ENCODE data around the gene ZNF593OS.

Gene ZNF593OS

GRCh38 chr1:26184086-26184485, 12.5 kb upstream of the ZNF593OS start:
- no peak for DNase-seq (ENCODE audit: low read depth)

- DNase-seq (ENCODE audit: low read depth) = no peak
These were observed 10.7 kb upstream of the ZNF593OS start for GRCh38 chr1:26182383-26182696.

GRCh38 chr1:26181586-26182382, 10.2 kb upstream of the ZNF593OS start:
- no peak for DNase-seq (ENCODE audit: low read depth)

DNA sequence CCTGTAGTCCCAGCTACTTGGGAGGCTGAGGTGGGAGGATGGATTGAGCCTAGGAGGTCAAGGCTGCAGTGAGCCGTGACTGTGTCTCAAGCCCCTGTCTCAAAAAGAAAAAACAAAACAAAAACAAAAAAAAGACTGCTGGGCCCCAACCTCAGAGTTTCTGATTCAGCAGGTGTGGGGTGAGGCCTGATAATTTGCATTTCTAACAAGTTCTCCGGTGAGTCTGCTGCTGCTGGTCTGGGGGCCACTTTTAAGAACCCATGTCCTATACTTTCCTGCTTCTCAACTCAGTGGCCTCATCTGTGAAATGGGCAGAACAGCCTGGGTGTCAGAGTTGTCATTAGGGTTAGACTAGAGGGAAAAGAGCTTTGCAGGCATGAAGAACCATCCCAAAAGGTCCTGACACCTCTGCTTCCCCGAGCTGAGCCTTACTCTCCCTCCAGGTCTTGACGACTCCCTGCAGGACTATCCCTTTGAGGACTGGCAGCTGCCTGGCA, 8.4 kb upstream of the ZNF593OS start:
- no peak for DNase-seq (ENCODE audit: low read depth)

- no peak for DNase-seq (ENCODE audit: low read depth)
These were observed 5.6 kb upstream of the ZNF593OS start, which contains the start of gene CNKSR1 for GRCh38 chr1:26177182-26177684. CNKSR1 (plus strand) TSS chr1:26177491; CDS start chr1:26177548, 57 bp downstream.

DNA sequence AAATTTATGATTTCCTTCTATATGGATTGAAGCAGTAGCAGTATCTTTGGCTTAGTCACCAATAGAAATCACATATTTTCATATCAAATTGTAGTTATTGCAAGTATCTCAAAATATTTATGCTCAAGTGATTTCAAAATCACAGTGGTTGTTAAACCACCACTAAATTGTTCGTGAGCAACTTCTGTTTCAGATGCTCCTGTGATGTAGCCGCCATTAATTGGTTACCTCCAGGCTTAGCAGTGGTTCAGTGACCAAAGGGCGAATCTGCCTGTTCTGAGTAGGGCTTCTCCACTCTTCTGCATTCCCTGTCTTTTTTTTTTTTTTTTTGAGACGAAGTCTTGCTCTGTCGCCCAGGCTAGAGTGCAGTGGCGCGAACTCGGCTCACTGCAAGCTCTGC, 3.7 kb upstream of the ZNF593OS start:
- DNase-seq (ENCODE audit: low read depth) = no peak

DNA sequence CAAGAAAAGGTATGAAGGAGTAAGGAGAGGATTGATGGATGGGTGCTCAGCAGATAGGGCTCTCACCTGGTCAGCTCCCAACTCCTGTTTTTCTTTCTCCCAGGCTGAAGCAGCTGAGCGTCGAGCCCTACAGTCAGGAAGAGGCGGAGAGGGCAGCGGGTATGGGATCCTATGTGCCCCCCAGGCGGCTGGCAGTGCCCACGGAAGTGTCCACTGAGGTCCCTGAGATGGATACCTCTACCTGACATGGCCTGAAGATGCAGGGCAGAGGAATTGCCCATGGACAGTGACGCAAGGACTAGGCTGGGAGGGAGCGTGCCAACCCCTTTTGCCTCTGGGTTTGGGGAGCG, 1.2 kb downstream of the ZNF593OS start:
- DNase-seq (ENCODE audit: low read depth) = no peak

GRCh38 chr1:26169669-26170471, 1.8 kb downstream of the ZNF593OS start, which contains the start of gene ZNF593:
ZNF593 (plus strand) TSS chr1:26169908; CDS start chr1:26169984, 76 bp downstream.
- peak; percentile 81 for DNase-seq (ENCODE audit: low read depth)

DNA sequence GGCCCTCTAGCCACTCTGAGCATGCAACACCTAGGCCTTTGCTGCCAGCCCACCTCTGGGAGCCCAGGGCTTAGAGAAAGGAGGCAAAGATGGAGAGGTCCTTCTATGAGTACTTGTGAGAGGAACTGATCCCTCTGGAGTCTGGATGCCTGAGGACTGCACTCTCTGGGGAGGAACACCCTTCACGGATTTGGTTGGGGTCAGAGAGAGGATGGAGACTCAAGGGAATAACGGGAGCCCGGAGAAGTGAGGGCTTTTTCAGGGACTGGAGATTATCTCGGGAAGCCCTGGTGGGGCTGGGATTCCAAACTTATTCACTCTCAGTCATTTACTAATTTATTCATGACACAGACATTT, 2.5 kb downstream of the ZNF593OS start:
- DNase-seq (ENCODE audit: low read depth) = no peak

- DNase-seq (ENCODE audit: low read depth) = no peak
These were observed 3.0 kb downstream of the ZNF593OS start, which contains the start of gene C1orf232 for GRCh38 chr1:26168410-26169197. C1orf232 (minus strand) TSS chr1:26168963; CDS start chr1:26168499, 464 bp downstream.

- no peak for DNase-seq (ENCODE audit: low read depth)
These were observed 4.8 kb downstream of the ZNF593OS start for GRCh38 chr1:26166719-26167281.

DNA sequence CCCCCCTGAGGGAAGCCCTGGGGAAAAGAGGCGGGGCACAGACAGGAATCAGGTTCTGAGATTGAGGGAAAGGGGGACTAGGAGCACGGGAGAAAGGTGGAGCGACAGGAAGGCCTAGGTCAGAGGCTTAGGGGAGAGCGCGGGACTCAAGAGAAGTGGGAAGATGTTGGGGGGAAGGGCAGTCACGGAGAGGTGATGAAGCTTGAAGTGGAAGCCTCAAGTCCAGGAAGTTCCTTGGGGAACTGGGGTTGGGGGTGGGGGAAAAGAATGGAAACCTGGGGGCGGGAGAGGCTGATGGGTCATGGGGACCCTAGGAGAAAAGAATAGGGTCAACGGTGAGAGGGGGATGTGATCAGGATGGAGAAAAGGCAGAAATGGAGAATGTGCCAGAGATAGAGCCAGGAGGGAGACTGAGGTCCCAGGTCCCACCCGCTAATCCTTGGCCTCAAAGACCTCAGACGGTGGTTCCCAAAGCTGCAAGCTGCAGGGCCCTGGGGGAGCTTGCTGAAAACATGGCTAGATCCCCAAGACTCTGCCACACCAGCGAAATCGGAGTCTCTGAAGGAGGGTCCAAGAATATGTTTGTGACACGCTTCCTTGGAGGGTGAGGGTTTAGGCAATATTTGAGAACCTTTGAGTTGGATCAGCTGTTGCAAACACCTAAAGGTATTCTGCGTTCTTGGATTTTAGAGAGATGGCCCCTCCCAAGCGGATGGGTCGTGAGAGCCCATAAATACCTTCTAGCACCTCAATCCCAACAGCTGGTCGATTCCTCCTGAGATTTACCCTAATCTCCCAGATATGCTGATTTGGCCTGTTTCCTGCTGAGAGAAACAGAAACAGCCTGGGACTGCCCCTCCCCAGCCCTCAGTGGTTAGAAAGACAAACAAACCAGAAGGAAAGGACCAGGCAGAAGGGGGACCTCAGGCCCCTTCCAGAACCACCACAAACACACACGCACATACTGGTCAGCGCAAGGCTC, 6.5 kb downstream of the ZNF593OS start:
- no peak for DNase-seq (ENCODE audit: low read depth)

DNA sequence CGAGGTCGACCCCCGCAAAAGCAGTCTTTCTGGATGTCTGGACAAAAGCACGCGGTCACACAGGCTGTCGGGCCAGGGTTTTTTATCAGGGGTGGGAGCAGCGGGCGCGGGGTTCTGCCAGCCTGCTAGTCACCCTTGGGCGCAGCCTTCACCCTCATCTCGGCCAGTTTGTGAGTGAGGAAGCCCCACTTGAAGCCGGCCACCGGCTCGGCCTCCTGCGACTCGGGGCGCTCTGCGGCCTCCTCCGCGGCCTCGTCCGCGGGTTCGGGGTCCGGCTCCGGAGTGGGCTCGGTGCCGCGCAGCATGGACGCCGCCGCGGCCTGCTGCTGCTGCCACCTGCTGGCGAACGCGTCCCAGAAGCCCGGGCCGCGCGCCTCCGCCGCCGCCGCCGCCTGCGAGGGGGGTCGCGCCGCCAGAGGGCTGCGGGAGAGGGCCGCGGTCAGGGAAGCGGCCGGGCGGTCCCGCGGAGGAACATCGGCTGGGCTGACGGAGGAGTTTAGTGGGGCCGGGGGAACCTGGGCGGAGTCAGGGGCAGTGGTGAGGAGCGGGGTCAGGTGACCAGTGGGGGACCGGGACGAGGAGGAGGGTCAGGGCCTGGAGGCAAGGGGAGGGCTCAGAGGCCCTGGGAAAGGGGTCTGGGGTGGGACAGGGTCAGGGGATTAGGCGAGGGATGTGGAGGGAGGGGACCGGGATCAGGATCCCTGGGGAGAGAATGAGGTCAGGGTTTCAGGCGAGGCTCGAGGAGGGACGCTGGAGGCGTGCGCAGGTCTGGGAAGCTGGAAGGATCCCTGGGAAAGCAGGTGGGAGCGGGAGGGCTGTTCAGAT, 7.4 kb downstream of the ZNF593OS start:
- DNase-seq (ENCODE audit: low read depth) = no peak

GRCh38 chr1:26163684-26164035, 8.0 kb downstream of the ZNF593OS start:
- DNase-seq (ENCODE audit: low read depth) = no peak

DNA sequence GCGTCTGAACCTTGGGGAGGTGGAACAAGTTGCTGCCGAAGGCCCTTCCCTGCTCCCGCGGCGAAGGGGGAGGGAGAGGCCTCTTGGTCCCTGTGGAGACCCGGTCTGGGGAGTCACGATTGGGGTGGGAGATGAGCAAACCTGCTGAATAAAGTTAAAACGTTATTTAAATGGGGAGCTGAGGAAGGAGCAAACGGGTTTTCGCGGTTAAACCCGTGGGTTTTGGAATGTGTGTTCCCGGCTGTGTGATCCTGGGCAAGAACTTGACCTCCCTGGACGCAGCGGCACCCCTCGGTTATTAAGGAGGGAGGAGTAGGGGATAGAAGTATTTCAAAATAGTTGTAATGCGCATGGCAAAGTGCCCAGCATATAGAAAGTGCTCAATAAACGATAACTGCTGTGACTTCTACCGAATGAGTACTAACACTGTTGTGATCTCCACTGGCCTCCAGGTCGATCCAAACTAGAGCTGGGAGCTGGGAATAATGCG, 9.4 kb downstream of the ZNF593OS start:
- no peak for DNase-seq (ENCODE audit: low read depth)

GRCh38 chr1:26161415-26162219, 10.0 kb downstream of the ZNF593OS start:
- no peak for DNase-seq (ENCODE audit: low read depth)

DNA sequence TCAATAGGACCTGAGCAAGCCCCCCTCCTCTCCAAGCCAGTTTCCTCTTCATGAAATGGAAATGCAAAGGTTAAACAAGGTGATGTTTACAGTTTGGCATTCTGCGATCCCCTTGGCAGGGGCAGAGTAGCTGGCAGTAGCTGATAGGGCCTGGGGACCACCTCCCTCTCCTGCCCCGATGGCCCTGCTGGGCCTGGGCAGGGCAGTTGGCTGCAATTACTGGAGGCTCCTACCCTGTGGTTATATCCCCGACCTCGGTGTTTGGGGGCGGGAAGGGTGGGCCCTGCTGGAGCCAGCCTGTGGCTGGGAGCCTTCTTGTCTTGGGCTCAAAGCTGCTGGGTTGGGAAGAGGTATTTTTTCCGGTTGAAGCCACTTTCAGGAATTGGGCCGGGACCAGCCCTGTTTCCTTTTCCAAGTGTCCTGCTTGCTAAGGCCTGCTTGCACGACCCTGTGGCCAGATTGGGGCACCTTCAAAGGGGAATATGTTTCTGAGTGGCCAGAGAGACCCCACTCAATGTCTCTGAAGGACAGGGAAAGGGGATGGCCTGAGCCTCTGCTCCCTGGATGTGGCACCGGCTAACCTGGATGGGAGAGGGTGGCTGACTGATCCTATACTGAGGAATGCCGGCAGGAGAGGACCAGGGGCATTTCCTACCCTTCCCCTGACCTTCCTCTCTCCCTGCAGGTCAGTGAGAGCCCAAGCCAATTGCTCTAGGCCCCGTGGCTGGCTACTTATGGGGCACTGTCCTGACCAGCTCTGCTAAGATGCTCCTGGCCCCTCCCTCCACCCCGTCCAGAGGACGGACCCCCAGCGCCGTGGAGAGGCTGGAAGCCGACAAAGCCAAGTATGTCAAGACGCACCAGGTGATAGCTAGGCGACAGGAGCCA, 10.9 kb downstream of the ZNF593OS start:
- no peak for DNase-seq (ENCODE audit: low read depth)

DNA sequence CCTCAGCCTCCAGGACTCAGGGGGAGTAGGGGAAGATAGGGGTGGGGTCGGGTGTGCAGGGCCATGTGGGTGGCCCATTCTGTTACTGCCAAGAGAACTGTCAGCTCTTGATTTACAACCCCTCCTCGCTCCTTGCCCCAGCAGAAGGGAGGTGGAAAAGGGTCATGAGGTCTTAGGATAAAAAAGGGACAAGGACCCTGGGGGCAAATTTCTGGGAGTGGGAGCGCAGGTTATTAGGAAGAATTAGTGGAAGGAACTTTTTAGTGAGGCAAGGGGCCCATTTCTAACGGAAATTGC, 11.9 kb downstream of the ZNF593OS start:
- DNase-seq (ENCODE audit: low read depth) = no peak
